DOHH2 (cell line): Measurements from ENCODE around the gene TSPAN32.

Experiments used
- EZH2phosphoT487 ChIP-seq: fragments of 200-600 bp; sonication (generic); IDR thresholded peaks from 2 replicates; pipeline ENCODE4 v1.6.1; 2017; ENCODE audit warnings: borderline replicate concordance, mild to moderate bottlenecking, antibody characterized with exemption, low read length, moderate library complexity, mixed read lengths
- TF ChIP-seq, protein P1 (sequence below): fragments of 200-600 bp; sonication (generic); IDR thresholded peaks from one replicate; pipeline ENCODE4 v1.5.1; 2014; ENCODE audit warnings: antibody characterized with exemption, mild to moderate bottlenecking, low read depth, low read length; ENCODE audit not compliant: poor library complexity, severe bottlenecking

DNA sequence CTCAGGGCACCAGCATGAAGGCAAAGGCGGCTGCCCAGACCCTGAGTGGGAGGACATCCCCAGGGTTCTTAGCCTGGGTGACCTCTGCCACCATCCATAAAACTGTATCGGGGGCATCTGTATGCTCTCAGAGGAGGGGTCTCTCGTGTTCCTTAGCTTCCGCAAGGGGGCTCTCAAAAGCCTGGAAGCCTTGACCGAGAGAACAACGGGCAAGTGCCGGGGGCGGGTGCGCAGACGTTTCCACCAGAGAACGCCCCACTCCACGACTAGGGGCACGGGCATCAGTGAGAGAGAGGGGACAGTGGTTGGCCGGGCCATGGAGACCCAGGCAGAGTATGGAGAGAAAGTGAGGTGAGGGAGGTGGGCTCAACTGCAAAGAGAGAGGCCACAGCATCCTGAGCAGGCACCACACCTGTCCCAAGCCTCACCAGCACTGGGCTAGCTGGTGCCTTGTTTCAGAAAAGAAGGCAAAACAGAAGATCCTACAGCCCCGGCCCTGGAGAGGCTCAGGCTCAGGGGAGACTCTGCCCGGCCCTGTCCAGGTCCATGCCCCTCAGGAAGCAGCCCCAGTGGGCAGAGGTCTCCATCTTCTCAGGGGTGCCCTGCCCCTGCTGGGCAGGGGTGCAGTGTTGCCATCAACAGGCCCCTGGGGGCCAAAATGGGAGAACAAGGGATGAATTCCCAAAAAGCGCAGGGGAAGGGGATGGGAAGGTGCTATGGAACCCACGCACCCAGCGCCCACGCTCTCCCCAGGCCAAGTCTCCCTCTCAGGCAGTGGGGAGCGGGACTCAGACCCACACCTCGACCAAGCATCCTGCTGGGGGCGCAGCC, 5.9 kb downstream of the TSPAN32 start:
- TF ChIP-seq, protein P1, sequence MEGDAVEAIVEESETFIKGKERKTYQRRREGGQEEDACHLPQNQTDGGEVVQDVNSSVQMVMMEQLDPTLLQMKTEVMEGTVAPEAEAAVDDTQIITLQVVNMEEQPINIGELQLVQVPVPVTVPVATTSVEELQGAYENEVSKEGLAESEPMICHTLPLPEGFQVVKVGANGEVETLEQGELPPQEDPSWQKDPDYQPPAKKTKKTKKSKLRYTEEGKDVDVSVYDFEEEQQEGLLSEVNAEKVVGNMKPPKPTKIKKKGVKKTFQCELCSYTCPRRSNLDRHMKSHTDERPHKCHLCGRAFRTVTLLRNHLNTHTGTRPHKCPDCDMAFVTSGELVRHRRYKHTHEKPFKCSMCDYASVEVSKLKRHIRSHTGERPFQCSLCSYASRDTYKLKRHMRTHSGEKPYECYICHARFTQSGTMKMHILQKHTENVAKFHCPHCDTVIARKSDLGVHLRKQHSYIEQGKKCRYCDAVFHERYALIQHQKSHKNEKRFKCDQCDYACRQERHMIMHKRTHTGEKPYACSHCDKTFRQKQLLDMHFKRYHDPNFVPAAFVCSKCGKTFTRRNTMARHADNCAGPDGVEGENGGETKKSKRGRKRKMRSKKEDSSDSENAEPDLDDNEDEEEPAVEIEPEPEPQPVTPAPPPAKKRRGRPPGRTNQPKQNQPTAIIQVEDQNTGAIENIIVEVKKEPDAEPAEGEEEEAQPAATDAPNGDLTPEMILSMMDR = no peak
- no peak for TF ChIP-seq EZH2phosphoT487
